OCI-LY1 (cell line): ENCODE data around the gene GATD1.

Experiments used
- H2AFZ ChIP-seq: fragments of 200-600 bp; sonication (generic), shearing (Covaris generic); 2 replicates; pipeline ENCODE4 v1.6.0; 2014; ENCODE audit warnings: antibody characterized with exemption, mild to moderate bottlenecking, low read length
- H3F3A ChIP-seq: fragments of 200-600 bp; sonication (generic), shearing (Covaris generic); 2 replicates; pipeline ENCODE4 v1.6.0; 2014; ENCODE audit warnings: mild to moderate bottlenecking, antibody characterized with exemption, low read length, moderate library complexity; ENCODE audit not compliant: insufficient read depth
- H3K27ac ChIP-seq: fragments of 200-600 bp; sonication (generic); 2 replicates; pipeline ENCODE4 v1.5.1; 2014; ENCODE audit warnings: low read length, mixed run types, mild to moderate bottlenecking, low read depth; ENCODE audit not compliant: poor library complexity, severe bottlenecking
- H3K27me3 ChIP-seq: fragments of 200-600 bp; sonication (generic); 2 replicates; pipeline ENCODE4 v1.6.0; 2014; ENCODE audit warnings: antibody characterized with exemption, mild to moderate bottlenecking, low read length, moderate library complexity; ENCODE audit not compliant: insufficient read depth
- H3K36me3 ChIP-seq: fragments of 200-600 bp; sonication (generic); 2 replicates; pipeline ENCODE4 v1.6.1; 2014; ENCODE audit warnings: mild to moderate bottlenecking, antibody characterized with exemption, low read length, moderate library complexity, mixed read lengths; ENCODE audit not compliant: insufficient read depth
- H3K4me1 ChIP-seq: fragments of 200-600 bp; sonication (generic); 2 replicates; pipeline ENCODE4 v1.5.1; 2014; ENCODE audit warnings: mild to moderate bottlenecking, low read length, moderate library complexity; ENCODE audit not compliant: insufficient read depth, severe bottlenecking
- H3K4me2 ChIP-seq: fragments of 200-600 bp; sonication (generic), shearing (Covaris generic); 2 replicates; pipeline ENCODE4 v1.6.1; 2014; ENCODE audit warnings: low read length
- H3K4me3 ChIP-seq: fragments of 200-600 bp; sonication (generic); 2 replicates; pipeline ENCODE4 v1.5.1; 2014; ENCODE audit warnings: low read length, low read depth, mild to moderate bottlenecking, mixed read lengths; ENCODE audit not compliant: poor library complexity, severe bottlenecking
- H3K79me2 ChIP-seq: fragments of 200-600 bp; shearing (Covaris generic); 2 replicates; pipeline ENCODE4 v1.6.1; 2016; ENCODE audit warnings: mixed run types, low read length, mixed read lengths; ENCODE audit not compliant: insufficient read depth
- H3K9ac ChIP-seq: fragments of 200-600 bp; sonication (generic), shearing (Covaris generic); 2 replicates; pipeline ENCODE4 v1.6.1; 2014; ENCODE audit warnings: mild to moderate bottlenecking, low read length, mixed read lengths
- H3K9me2 ChIP-seq: fragments of 200-600 bp; sonication (generic), shearing (Covaris generic); 2 replicates; pipeline ENCODE4 v1.6.1; 2014; ENCODE audit warnings: low read depth, mild to moderate bottlenecking, low read length, mixed read lengths
- H3K9me3 ChIP-seq: fragments of 200-600 bp; shearing (Covaris generic); 2 replicates; pipeline ENCODE4 v1.6.1; 2014; ENCODE audit warnings: low read length, mixed read lengths
- H4K20me1 ChIP-seq: fragments of 200-600 bp; sonication (generic), shearing (Covaris generic); 2 replicates; pipeline ENCODE4 v1.6.0; 2016; ENCODE audit warnings: mild to moderate bottlenecking, low read length; ENCODE audit not compliant: insufficient read depth
- CTCF ChIP-seq: fragments of 200-600 bp; sonication (generic), shearing (Covaris generic); IDR thresholded peaks from 2 replicates; pipeline ENCODE4 v1.5.1; 2017; ENCODE audit warnings: mild to moderate bottlenecking, antibody characterized with exemption, low read length, moderate library complexity, mixed read lengths
- EZH2 ChIP-seq: fragments of 200-600 bp; sonication (generic), shearing (Covaris generic); IDR thresholded peaks from 2 replicates; pipeline ENCODE4 v1.8.0; 2017; ENCODE audit warnings: borderline replicate concordance, mixed run types, mild to moderate bottlenecking, antibody characterized with exemption, low read length, moderate library complexity, mixed read lengths

GATD1 gene

GRCh38 chr11:810040-810567, 32.8 kb upstream of the GATD1 start:
- Histone ChIP-seq H3F3A (no peaks in the 10 kb centered on the region; the same call in 1 of the 2 replicates), H2AFZ (no peak overlapping the region), H3K79me2 (peaks cover 15% of the 10 kb centered on the region)

GRCh38 chr11:809287-810039, 32.2 kb upstream of the GATD1 start, which contains the start of gene RPLP2:
Gene RPLP2, plus strand, starts transcription at chr11:809967. Its CDS starts 268 bp downstream, at chr11:810235.
- peaks cover 41% of the 10 kb centered on the region for H3K36me3 ChIP-seq
- no peaks in the 10 kb centered on the region for H4K20me1 ChIP-seq
- peak within 1 kb of the TSS; percentile 91 for H3K9ac ChIP-seq
- peak within 1 kb of the TSS; percentile 89 for H3K27ac ChIP-seq
- no peaks in the 10 kb centered on the region for H3K9me2 ChIP-seq
- peak within 1 kb of the TSS; percentile 88 for H3K4me2 ChIP-seq
- H3K79me2 ChIP-seq, result peaks cover 15% of the 10 kb centered on the region
- H3K27me3 ChIP-seq, result no peaks in the 10 kb centered on the region
- no peaks in the 10 kb centered on the region; the same call in 1 of the 2 replicates for H3F3A ChIP-seq
- peak within 1 kb of the TSS; percentile 83 for H3K4me3 ChIP-seq
- H3K4me1 ChIP-seq, result peaks cover 45% of the 10 kb centered on the region
- TF ChIP-seq EZH2, result no peak
- TF ChIP-seq CTCF, result no peak
- no peaks in the 10 kb centered on the region for H3K9me3 ChIP-seq
- no peak within 1 kb of the TSS for H2AFZ ChIP-seq

More at GRCh38 chr11:810040-810567, 32.8 kb upstream of the GATD1 start:
- no peaks in the 10 kb centered on the region for H3K9me2 ChIP-seq
- H4K20me1 ChIP-seq, result no peaks in the 10 kb centered on the region
- H3K4me2 ChIP-seq, result peak overlapping the region; percentile 88
- H3K27ac ChIP-seq, result peak overlapping the region; percentile 59
- peaks cover 45% of the 10 kb centered on the region for H3K36me3 ChIP-seq
- H3K4me3 ChIP-seq, result peak overlapping the region; percentile 83
- H3K27me3 ChIP-seq, result no peaks in the 10 kb centered on the region
- TF ChIP-seq EZH2 (no peak), CTCF (no peak)
- H3K4me1 ChIP-seq, result peaks cover 41% of the 10 kb centered on the region
- H3K9me3 ChIP-seq, result no peaks in the 10 kb centered on the region
- peak overlapping the region; percentile 91 for H3K9ac ChIP-seq

- H3K4me1 ChIP-seq, result peaks cover 53% of the 10 kb centered on the region
- no peaks in the 10 kb centered on the region for H3K27me3 ChIP-seq
- H3K36me3 ChIP-seq, result peaks cover 36% of the 10 kb centered on the region
- H3K79me2 ChIP-seq, result peaks cover 15% of the 10 kb centered on the region
- H2AFZ ChIP-seq, result no peak overlapping the region
- no peaks in the 10 kb centered on the region for H4K20me1 ChIP-seq
- peak overlapping the region; percentile 89 for H3K27ac ChIP-seq
- H3K4me3 ChIP-seq, result peak overlapping the region; percentile 83
- no peaks in the 10 kb centered on the region for H3K9me2 ChIP-seq
- peak overlapping the region; percentile 88 for H3K4me2 ChIP-seq
- TF ChIP-seq CTCF (peak; percentile 21; the same call in 1 of the 2 replicates), EZH2 (no peak)
- H3F3A ChIP-seq, result no peaks in the 10 kb centered on the region; the same call in 1 of the 2 replicates
- peak overlapping the region; percentile 91 for H3K9ac ChIP-seq
- H3K9me3 ChIP-seq, result no peaks in the 10 kb centered on the region
Observed at GRCh38 chr11:808427-809286, 31.4 kb upstream of the GATD1 start.
